Loucy (cell line): Measurements from ENCODE around the gene F13A1.

Experiments used
- H2AFZ ChIP-seq: fragments of 200-600 bp; sonication (generic); 2 replicates; pipeline ENCODE4 v1.6.0; 2016; ENCODE audit warnings: antibody characterized with exemption, mild to moderate bottlenecking, low read length, moderate library complexity
- H3F3A ChIP-seq: fragments of 200-600 bp; 2 replicates; pipeline ENCODE4 v1.6.0; 2016; ENCODE audit warnings: antibody characterized with exemption, low read depth, mild to moderate bottlenecking
- H3K27me3 ChIP-seq: fragments of 200-600 bp; sonication (generic); 2 replicates; pipeline ENCODE4 v1.6.1; 2014; ENCODE audit warnings: low read length, mild to moderate bottlenecking; ENCODE audit not compliant: insufficient read depth, poor library complexity, severe bottlenecking
- H3K36me3 ChIP-seq: fragments of 200-600 bp; sonication (generic); 2 replicates; pipeline ENCODE4 v1.6.1; 2016; ENCODE audit warnings: low read length; ENCODE audit not compliant: insufficient read depth
- H3K4me1 ChIP-seq: fragments of 200-600 bp; sonication (generic); 2 replicates; pipeline ENCODE4 v1.5.1; 2014; ENCODE audit warnings: low read length, mild to moderate bottlenecking; ENCODE audit not compliant: insufficient read depth, poor library complexity, severe bottlenecking
- H3K4me2 ChIP-seq: fragments of 200-600 bp; sonication (generic); 2 replicates; pipeline ENCODE4 v1.6.0; 2014; ENCODE audit warnings: antibody characterized with exemption, low read length, low read depth, mild to moderate bottlenecking; ENCODE audit not compliant: poor library complexity, severe bottlenecking
- H3K4me3 ChIP-seq: fragments of 200-600 bp; sonication (generic); 2 replicates; pipeline ENCODE4 v1.5.1; 2014; ENCODE audit warnings: low read length, mild to moderate bottlenecking, mixed read lengths; ENCODE audit not compliant: poor library complexity, severe bottlenecking
- H3K79me2 ChIP-seq: fragments of 200-600 bp; sonication (generic); 2 replicates; pipeline ENCODE4 v1.6.1; 2014; ENCODE audit warnings: low read length; ENCODE audit not compliant: insufficient read depth
- H3K9ac ChIP-seq: fragments of 200-600 bp; sonication (generic); 2 replicates; pipeline ENCODE4 v1.6.0; 2014; ENCODE audit warnings: mild to moderate bottlenecking, low read depth, low read length, moderate library complexity; ENCODE audit not compliant: poor library complexity, severe bottlenecking
- H3K9me2 ChIP-seq: fragments of 200-600 bp; sonication (generic); replicated peaks from 2 replicates; pipeline ENCODE4 v1.6.1; 2016; ENCODE audit warnings: low read depth, low read length, mixed read lengths
- H3K9me3 ChIP-seq: fragments of 200-600 bp; sonication (generic); 2 replicates; pipeline ENCODE4 v1.6.1; 2014; ENCODE audit warnings: mild to moderate bottlenecking, antibody characterized with exemption, low read length, low read depth; ENCODE audit not compliant: insufficient read depth
- H4K20me1 ChIP-seq: fragments of 200-600 bp; sonication (generic); 2 replicates; pipeline ENCODE4 v1.6.0; 2014; ENCODE audit warnings: antibody characterized with exemption, low read length, mild to moderate bottlenecking; ENCODE audit not compliant: insufficient read depth, poor library complexity, severe bottlenecking
- EZH2phosphoT487 ChIP-seq: fragments of 200-600 bp; IDR thresholded peaks from 2 replicates; pipeline ENCODE4 v1.6.1; 2018; ENCODE audit warnings: antibody characterized with exemption, mild to moderate bottlenecking, moderate library complexity, borderline replicate concordance
- TF ChIP-seq, protein P1 (sequence below): fragments of 200-600 bp; sonication (generic); conservative IDR thresholded peaks from 2 replicates; pipeline ENCODE4 v1.5.1; 2014; ENCODE audit warnings: mild to moderate bottlenecking, antibody characterized with exemption, low read length

The F13A1 gene

DNA sequence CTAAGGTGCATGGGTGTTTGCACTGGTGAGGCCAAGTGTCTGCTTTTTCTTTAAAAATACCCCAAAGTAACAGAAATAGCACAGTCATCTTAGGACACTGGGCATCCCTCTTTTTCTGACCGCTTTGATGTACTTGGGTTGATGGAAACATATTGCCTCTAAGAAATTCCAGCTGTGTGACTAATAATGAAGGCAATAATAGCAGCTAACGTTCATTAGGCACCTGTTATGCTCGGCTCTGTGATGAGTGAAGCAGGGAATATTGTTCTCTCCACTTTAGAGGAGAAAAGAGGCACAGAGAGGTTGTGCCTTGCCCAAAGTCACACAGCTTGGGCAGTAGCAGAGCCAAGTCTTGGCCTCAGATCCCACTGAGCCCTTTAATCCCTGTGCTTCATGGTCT, 100.7 kb downstream of the F13A1 start:
- Histone ChIP-seq H3K36me3 (no peaks in the 10 kb centered on the region), H2AFZ (no peak overlapping the region), H3K4me3 (no peak overlapping the region), H3K9me3 (no peaks in the 10 kb centered on the region), H3K9ac (no peak overlapping the region), H3K79me2 (no peaks in the 10 kb centered on the region), H3K9me2 (no peaks in the 10 kb centered on the region), H3K4me1 (no peaks in the 10 kb centered on the region), H3F3A (no peaks in the 10 kb centered on the region), H3K27me3 (no peaks in the 10 kb centered on the region), H4K20me1 (no peaks in the 10 kb centered on the region), H3K4me2 (no peak overlapping the region)
- TF ChIP-seq, protein P1, sequence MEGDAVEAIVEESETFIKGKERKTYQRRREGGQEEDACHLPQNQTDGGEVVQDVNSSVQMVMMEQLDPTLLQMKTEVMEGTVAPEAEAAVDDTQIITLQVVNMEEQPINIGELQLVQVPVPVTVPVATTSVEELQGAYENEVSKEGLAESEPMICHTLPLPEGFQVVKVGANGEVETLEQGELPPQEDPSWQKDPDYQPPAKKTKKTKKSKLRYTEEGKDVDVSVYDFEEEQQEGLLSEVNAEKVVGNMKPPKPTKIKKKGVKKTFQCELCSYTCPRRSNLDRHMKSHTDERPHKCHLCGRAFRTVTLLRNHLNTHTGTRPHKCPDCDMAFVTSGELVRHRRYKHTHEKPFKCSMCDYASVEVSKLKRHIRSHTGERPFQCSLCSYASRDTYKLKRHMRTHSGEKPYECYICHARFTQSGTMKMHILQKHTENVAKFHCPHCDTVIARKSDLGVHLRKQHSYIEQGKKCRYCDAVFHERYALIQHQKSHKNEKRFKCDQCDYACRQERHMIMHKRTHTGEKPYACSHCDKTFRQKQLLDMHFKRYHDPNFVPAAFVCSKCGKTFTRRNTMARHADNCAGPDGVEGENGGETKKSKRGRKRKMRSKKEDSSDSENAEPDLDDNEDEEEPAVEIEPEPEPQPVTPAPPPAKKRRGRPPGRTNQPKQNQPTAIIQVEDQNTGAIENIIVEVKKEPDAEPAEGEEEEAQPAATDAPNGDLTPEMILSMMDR, result no peak
- TF ChIP-seq EZH2phosphoT487, result no peak

GRCh38 chr6:6218759-6219085, 101.7 kb downstream of the F13A1 start:
- Histone ChIP-seq H3K9ac (no peak overlapping the region), H3K4me3 (no peak overlapping the region), H3K4me1 (no peaks in the 10 kb centered on the region), H3K9me2 (no peaks in the 10 kb centered on the region), H4K20me1 (no peaks in the 10 kb centered on the region), H3K9me3 (no peaks in the 10 kb centered on the region), H3K36me3 (no peaks in the 10 kb centered on the region), H3K27me3 (no peaks in the 10 kb centered on the region), H3K79me2 (no peaks in the 10 kb centered on the region), H3K4me2 (no peak overlapping the region), H2AFZ (no peak overlapping the region), H3F3A (no peaks in the 10 kb centered on the region)
- TF ChIP-seq, protein P1, result no peak
- no peak for TF ChIP-seq EZH2phosphoT487

- Histone ChIP-seq H4K20me1 (no peaks in the 10 kb centered on the region), H3K4me2 (no peak overlapping the region), H3K27me3 (no peaks in the 10 kb centered on the region), H3K9me2 (no peaks in the 10 kb centered on the region), H3K4me3 (no peak overlapping the region), H3K79me2 (no peaks in the 10 kb centered on the region), H3K9me3 (no peaks in the 10 kb centered on the region), H3F3A (no peaks in the 10 kb centered on the region), H3K36me3 (no peaks in the 10 kb centered on the region), H3K9ac (no peak overlapping the region), H2AFZ (no peak overlapping the region), H3K4me1 (no peaks in the 10 kb centered on the region)
- no peak for TF ChIP-seq EZH2phosphoT487
- TF ChIP-seq, protein P1, result peak; percentile 15; the same call in 1 of the 2 replicates
Observed at GRCh38 chr6:6217855-6218758, 102.4 kb downstream of the F13A1 start.
